Fibroblast of pulmonary artery (primary cell): ENCODE measurements around the gene ARF3.

ENCODE experiments used
- DNase-seq: peaks from one replicate; pipeline ENCODE4 v3.0.0-alpha.2; 2010; ENCODE audit warnings: low read depth
- H3K4me3 ChIP-seq: replicated peaks from 2 replicates; pipeline ENCODE4 v1.5.1; 2011; ENCODE audit warnings: low read depth, mild to moderate bottlenecking, control low read depth, low read length, moderate library complexity
- CTCF ChIP-seq: IDR thresholded peaks from 2 replicates; pipeline ENCODE4 v1.5.1; 2011; ENCODE audit warnings: mild to moderate bottlenecking, control low read depth, low read length, inconsistent platforms; ENCODE audit errors: missing control alignments

The ARF3 gene

DNA sequence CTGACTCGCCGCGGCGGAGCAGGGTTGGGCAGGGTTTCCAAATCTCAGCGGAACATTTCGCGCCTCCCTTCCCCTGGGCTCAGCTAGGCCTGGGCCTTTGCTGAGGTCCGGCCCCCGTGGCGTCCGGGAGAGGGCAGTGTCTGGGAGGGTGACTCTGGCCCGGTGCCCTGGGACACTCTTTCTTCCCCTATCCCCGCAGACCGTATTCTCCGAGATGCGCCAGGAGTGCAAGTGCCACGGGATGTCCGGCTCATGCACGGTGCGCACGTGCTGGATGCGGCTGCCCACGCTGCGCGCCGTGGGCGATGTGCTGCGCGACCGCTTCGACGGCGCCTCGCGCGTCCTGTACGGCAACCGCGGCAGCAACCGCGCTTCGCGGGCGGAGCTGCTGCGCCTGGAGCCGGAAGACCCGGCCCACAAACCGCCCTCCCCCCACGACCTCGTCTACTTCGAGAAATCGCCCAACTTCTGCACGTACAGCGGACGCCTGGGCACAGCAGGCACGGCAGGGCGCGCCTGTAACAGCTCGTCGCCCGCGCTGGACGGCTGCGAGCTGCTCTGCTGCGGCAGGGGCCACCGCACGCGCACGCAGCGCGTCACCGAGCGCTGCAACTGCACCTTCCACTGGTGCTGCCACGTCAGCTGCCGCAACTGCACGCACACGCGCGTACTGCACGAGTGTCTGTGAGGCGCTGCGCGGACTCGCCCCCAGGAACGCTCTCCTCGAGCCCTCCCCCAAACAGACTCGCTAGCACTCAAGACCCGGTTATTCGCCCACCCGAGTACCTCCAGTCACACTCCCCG, 23.9 kb upstream of the ARF3 start:
- H3K4me3 ChIP-seq = no peak overlapping the region
- no peak for DNase-seq
- TF ChIP-seq CTCF = no peak

- no peak overlapping the region for H3K4me3 ChIP-seq
- TF ChIP-seq CTCF = no peak
- DNase-seq = no peak
These were observed 23.2 kb upstream of the ARF3 start for GRCh38 chr12:48980389-48980952.

- TF ChIP-seq CTCF = no peak
- H3K4me3 ChIP-seq = no peak overlapping the region
- no peak for DNase-seq
These were observed 22.5 kb upstream of the ARF3 start for GRCh38 chr12:48979602-48980388.

GRCh38 chr12:48978741-48979601, 21.7 kb upstream of the ARF3 start:
- no peak for TF ChIP-seq CTCF
- DNase-seq = no peak
- no peak overlapping the region for H3K4me3 ChIP-seq

- no peak within 1 kb of the TSS for H3K4me3 ChIP-seq
- no peak for DNase-seq
- no peak for TF ChIP-seq CTCF
These were observed 21.0 kb upstream of the ARF3 start, which contains the start of gene WNT1 for GRCh38 chr12:48978291-48978740. Gene WNT1, plus strand, starts transcription at chr12:48978322. Its CDS starts 329 bp downstream, at chr12:48978651.
